ENCODE measurements around the gene ERVMER34-1. TPM values are rescaled to one million over a fixed set of nuclear protein-coding genes. Genes with fewer than 3 reads are reported as not detected.

ERVMER34-1 gene
- polyA plus RNA-seq, 3 donors, result not detected

DNA sequence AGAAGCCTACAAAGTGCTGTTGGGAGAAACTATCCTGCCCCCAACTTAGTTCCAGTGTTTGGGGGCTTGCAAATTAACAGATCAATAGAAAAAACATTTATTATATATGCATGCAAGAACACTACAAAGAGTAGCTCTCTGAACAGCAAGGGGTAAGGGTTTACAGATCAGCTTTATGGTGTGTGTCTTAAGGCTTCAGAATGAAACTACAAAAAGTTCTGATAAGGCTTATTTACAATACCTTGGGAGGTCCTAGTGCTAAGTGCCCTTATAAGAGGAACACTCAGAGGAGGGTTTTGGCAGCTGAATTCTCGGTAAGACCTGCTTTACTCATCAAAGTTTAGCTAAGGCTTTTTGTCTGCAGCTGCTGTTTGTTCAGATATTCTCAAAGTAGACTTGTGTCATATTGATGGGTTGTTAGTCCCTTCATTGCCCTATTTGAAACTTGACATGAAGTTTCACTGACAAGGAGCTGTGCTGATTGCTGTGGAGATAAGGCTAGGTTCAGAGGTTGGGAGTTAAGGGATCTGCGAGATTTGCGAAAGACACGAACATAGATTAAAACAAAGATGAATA, 7.7 kb downstream of the ERVMER34-1 start:
- Histone ChIP-seq H2AFZ (ENCODE audit: insufficient read depth, low read depth, low read length, poor library complexity, severe bottlenecking) (no peak overlapping the region), H3K9me3 (replicated peaks in 1 of 2; ENCODE audit: control insufficient read depth in 1 of 2, insufficient read depth in 1 of 2, low read length in 2 of 2) (no peaks in the 10 kb centered on the region), H3K27me3 (ENCODE audit: control insufficient read depth in 2 of 2, insufficient read depth in 2 of 2, low read length in 2 of 2) (no peaks in the 10 kb centered on the region), H4K20me1 (ENCODE audit: insufficient read depth, low read length) (no peaks in the 10 kb centered on the region), H3K4me3 (replicated peaks in 1 of 3; ENCODE audit: low read depth in 2 of 3, low read length in 3 of 3) (no peak overlapping the region), H3K36me3 (replicated peaks in 1 of 2; ENCODE audit: control insufficient read depth in 1 of 2, insufficient read depth in 2 of 2, low read length in 2 of 2) (no peaks in the 10 kb centered on the region), H3K4me1 (ENCODE audit: control insufficient read depth in 1 of 2, insufficient read depth in 2 of 2, low read length in 2 of 2) (no peaks in the 10 kb centered on the region), H3K4me2 (replicated peaks; ENCODE audit: extremely low read depth, low read length, poor library complexity, severe bottlenecking) (no peak overlapping the region), H3K27ac (ENCODE audit: low read depth in 1 of 2, low read length in 2 of 2) (no peak overlapping the region), H3K79me2 (ENCODE audit: insufficient read depth, low read length) (no peaks in the 10 kb centered on the region), H3K9ac (ENCODE audit: insufficient read depth, low read length, poor library complexity, severe bottlenecking) (no peak overlapping the region)
- Mint-ChIP-seq H3K36me3 (no peaks in the 10 kb centered on the region), H3K4me1 (peaks cover 3% of the 10 kb centered on the region), H3K27ac (no peak overlapping the region), H3K4me3 (no peak overlapping the region), H3K27me3 (ENCODE audit: low read depth in 3 of 3) (peaks cover 1 to 11% (median 4%) of the 10 kb centered on the region in 3 donors), H3K9me3 (peaks cover 0 to 9% (median 1%) of the 10 kb centered on the region in 7 donors)
- TF ChIP-seq, protein P1, sequence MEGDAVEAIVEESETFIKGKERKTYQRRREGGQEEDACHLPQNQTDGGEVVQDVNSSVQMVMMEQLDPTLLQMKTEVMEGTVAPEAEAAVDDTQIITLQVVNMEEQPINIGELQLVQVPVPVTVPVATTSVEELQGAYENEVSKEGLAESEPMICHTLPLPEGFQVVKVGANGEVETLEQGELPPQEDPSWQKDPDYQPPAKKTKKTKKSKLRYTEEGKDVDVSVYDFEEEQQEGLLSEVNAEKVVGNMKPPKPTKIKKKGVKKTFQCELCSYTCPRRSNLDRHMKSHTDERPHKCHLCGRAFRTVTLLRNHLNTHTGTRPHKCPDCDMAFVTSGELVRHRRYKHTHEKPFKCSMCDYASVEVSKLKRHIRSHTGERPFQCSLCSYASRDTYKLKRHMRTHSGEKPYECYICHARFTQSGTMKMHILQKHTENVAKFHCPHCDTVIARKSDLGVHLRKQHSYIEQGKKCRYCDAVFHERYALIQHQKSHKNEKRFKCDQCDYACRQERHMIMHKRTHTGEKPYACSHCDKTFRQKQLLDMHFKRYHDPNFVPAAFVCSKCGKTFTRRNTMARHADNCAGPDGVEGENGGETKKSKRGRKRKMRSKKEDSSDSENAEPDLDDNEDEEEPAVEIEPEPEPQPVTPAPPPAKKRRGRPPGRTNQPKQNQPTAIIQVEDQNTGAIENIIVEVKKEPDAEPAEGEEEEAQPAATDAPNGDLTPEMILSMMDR (IDR thresholded peaks at IDR 0.05), result no peak
- 100% methylated on average over 3 of the region's 4 CpGs for WGBS (ENCODE audit: insufficient coverage)
- no peak for DNase-seq
- intact Hi-C loops (cut with micrococcal nuclease), result no loop called here

- Histone ChIP-seq H3K9me3 (replicated peaks in 1 of 2; ENCODE audit: control insufficient read depth in 1 of 2, insufficient read depth in 1 of 2, low read length in 2 of 2) (no peaks in the 10 kb centered on the region), H4K20me1 (ENCODE audit: insufficient read depth, low read length) (no peaks in the 10 kb centered on the region), H3K27ac (ENCODE audit: low read depth in 1 of 2, low read length in 2 of 2) (no peak overlapping the region), H3K36me3 (replicated peaks in 1 of 2; ENCODE audit: control insufficient read depth in 1 of 2, insufficient read depth in 2 of 2, low read length in 2 of 2) (no peaks in the 10 kb centered on the region), H3K27me3 (ENCODE audit: control insufficient read depth in 2 of 2, insufficient read depth in 2 of 2, low read length in 2 of 2) (no peaks in the 10 kb centered on the region), H3K9ac (ENCODE audit: insufficient read depth, low read length, poor library complexity, severe bottlenecking) (no peak overlapping the region), H3K4me1 (ENCODE audit: control insufficient read depth in 1 of 2, insufficient read depth in 2 of 2, low read length in 2 of 2) (no peaks in the 10 kb centered on the region), H2AFZ (ENCODE audit: insufficient read depth, low read depth, low read length, poor library complexity, severe bottlenecking) (no peak overlapping the region), H3K4me2 (replicated peaks; ENCODE audit: extremely low read depth, low read length, poor library complexity, severe bottlenecking) (no peak overlapping the region), H3K4me3 (replicated peaks in 1 of 3; ENCODE audit: low read depth in 2 of 3, low read length in 3 of 3) (no peak overlapping the region), H3K79me2 (ENCODE audit: insufficient read depth, low read length) (no peaks in the 10 kb centered on the region)
- no peak overlapping the region for H3K27ac Mint-ChIP-seq
- no peaks in the 10 kb centered on the region for H3K36me3 Mint-ChIP-seq
- intact Hi-C loops (cut with micrococcal nuclease), result no loop called here
- no peak for DNase-seq
- H3K4me1 Mint-ChIP-seq, result no peaks in the 10 kb centered on the region
- H3K27me3 Mint-ChIP-seq (ENCODE audit: low read depth in 3 of 3), result peaks cover 1 to 5% (median 4%) of the 10 kb centered on the region in 3 donors
- H3K4me3 Mint-ChIP-seq, result no peak overlapping the region
- H3K9me3 Mint-ChIP-seq, result peaks cover 0 to 4% (median 2%) of the 10 kb centered on the region in 7 donors
- TF ChIP-seq, protein P1 (IDR thresholded peaks at IDR 0.05), result no peak
Observed at GRCh38 chr4:52729586-52729985, 21.6 kb downstream of the ERVMER34-1 start.
